ENCODE results near the gene AKIRIN2.
"Not testable (repeated sequence)": the region's sequence is repeated elsewhere in the genome, so short reads cannot be mapped to it uniquely, and the experiment has no call there.

AKIRIN2 gene

GRCh38 chr6:87686636-87687205 is 15.3 kb downstream of the AKIRIN2 start:
- DNase-seq: not testable (repeated sequence)

- no peak for DNase-seq
These were observed 17.0 kb downstream of the AKIRIN2 start for GRCh38 chr6:87684895-87685654.

- no peak for DNase-seq
These were observed 18.1 kb downstream of the AKIRIN2 start for GRCh38 chr6:87683890-87684289.

- DNase-seq: no peak
These were observed 19.7 kb downstream of the AKIRIN2 start for GRCh38 chr6:87682310-87682709.

GRCh38 chr6:87675004-87675681 is 26.9 kb downstream of the AKIRIN2 start:
- DNase-seq: no peak

- no peak for DNase-seq
These were observed 27.7 kb downstream of the AKIRIN2 start for GRCh38 chr6:87674290-87674689.

GRCh38 chr6:87673237-87673636 is 28.8 kb downstream of the AKIRIN2 start:
- no peak for DNase-seq

- DNase-seq: no peak
These were observed 29.4 kb downstream of the AKIRIN2 start for GRCh38 chr6:87672641-87673040.

- DNase-seq: no peak
These were observed 30.4 kb downstream of the AKIRIN2 start for GRCh38 chr6:87671555-87672029.

GRCh38 chr6:87670707-87671106 is 31.3 kb downstream of the AKIRIN2 start:
- DNase-seq: no peak

- DNase-seq: no peak
These were observed 33.0 kb downstream of the AKIRIN2 start for GRCh38 chr6:87669051-87669450.

- no peak for DNase-seq
These were observed 34.0 kb downstream of the AKIRIN2 start for GRCh38 chr6:87668013-87668412.

GRCh38 chr6:87667032-87667431 is 35.0 kb downstream of the AKIRIN2 start:
- no peak for DNase-seq

- no peak for DNase-seq
These were observed 37.0 kb downstream of the AKIRIN2 start for GRCh38 chr6:87664921-87665485.

GRCh38 chr6:87663434-87663833 is 38.6 kb downstream of the AKIRIN2 start:
- no peak for DNase-seq

- no peak for DNase-seq
These were observed 40.5 kb downstream of the AKIRIN2 start for GRCh38 chr6:87661503-87661902.

- no peak for DNase-seq
These were observed 41.0 kb downstream of the AKIRIN2 start for GRCh38 chr6:87661016-87661415.

GRCh38 chr6:87660226-87660911 is 41.7 kb downstream of the AKIRIN2 start:
- DNase-seq: no peak

- DNase-seq: no peak
These were observed 43.5 kb downstream of the AKIRIN2 start for GRCh38 chr6:87658516-87658915.

GRCh38 chr6:87656857-87657256 is 45.2 kb downstream of the AKIRIN2 start:
- peak; percentile 30 for DNase-seq

GRCh38 chr6:87655824-87656223 is 46.2 kb downstream of the AKIRIN2 start:
- no peak for DNase-seq

- DNase-seq: no peak
These were observed 47.1 kb downstream of the AKIRIN2 start for GRCh38 chr6:87654875-87655454.

- no peak for DNase-seq
These were observed 47.9 kb downstream of the AKIRIN2 start for GRCh38 chr6:87654122-87654521.

Measured in CD4-positive, alpha-beta T cell treated with Interleukin-17A for 1 hour (primary cell).